DOHH2 (cell line): Measurements from ENCODE around the gene DYRK1A.

ENCODE experiments used
- H3F3A ChIP-seq: fragments of 200-600 bp; sonication (generic), shearing (Covaris generic); 2 replicates; pipeline ENCODE4 v1.6.0; 2016; ENCODE audit warnings: antibody characterized with exemption, mild to moderate bottlenecking; ENCODE audit not compliant: control insufficient read depth, insufficient read depth
- H3K27ac ChIP-seq: fragments of 200-600 bp; sonication (generic); 2 replicates; pipeline ENCODE4 v1.5.1; 2014; ENCODE audit warnings: low read depth, mild to moderate bottlenecking, low read length, moderate library complexity
- H3K27me3 ChIP-seq: fragments of 200-600 bp; sonication (generic); 2 replicates; pipeline ENCODE4 v1.6.1; 2014; ENCODE audit warnings: mild to moderate bottlenecking, low read length, mixed read lengths; ENCODE audit not compliant: control insufficient read depth
- H3K36me3 ChIP-seq: fragments of 200-600 bp; sonication (generic); 2 replicates; pipeline ENCODE4 v1.6.1; 2014; ENCODE audit warnings: mild to moderate bottlenecking, low read length, moderate library complexity, mixed read lengths; ENCODE audit not compliant: control insufficient read depth
- H3K4me1 ChIP-seq: fragments of 200-600 bp; sonication (generic); 2 replicates; pipeline ENCODE4 v1.6.1; 2014; ENCODE audit warnings: mild to moderate bottlenecking, low read length, mixed read lengths; ENCODE audit not compliant: control insufficient read depth
- H3K4me2 ChIP-seq: fragments of 200-600 bp; sonication (generic); 2 replicates; pipeline ENCODE4 v1.6.0; 2014; ENCODE audit warnings: mild to moderate bottlenecking, low read length, moderate library complexity
- H3K4me3 ChIP-seq: fragments of 200-600 bp; sonication (generic); 2 replicates; pipeline ENCODE4 v1.5.1; 2014; ENCODE audit warnings: mild to moderate bottlenecking, low read length, mixed read lengths
- H3K79me2 ChIP-seq: fragments of 200-600 bp; sonication (generic); 2 replicates; pipeline ENCODE4 v1.6.1; 2014; ENCODE audit warnings: mild to moderate bottlenecking, low read length, mixed read lengths; ENCODE audit not compliant: control insufficient read depth
- H3K9me2 ChIP-seq: fragments of 200-600 bp; sonication (generic); replicated peaks from 2 replicates; pipeline ENCODE4 v1.6.1; 2014; ENCODE audit warnings: mild to moderate bottlenecking, low read length, mixed read lengths; ENCODE audit not compliant: control insufficient read depth
- H3K9me3 ChIP-seq: fragments of 200-600 bp; sonication (generic); 2 replicates; pipeline ENCODE4 v1.6.1; 2014; ENCODE audit warnings: antibody characterized with exemption, low read length, mixed read lengths; ENCODE audit not compliant: control insufficient read depth, insufficient read depth
- H4K20me1 ChIP-seq: fragments of 200-600 bp; sonication (generic); 2 replicates; pipeline ENCODE4 v1.6.0; 2014; ENCODE audit warnings: low read depth, mild to moderate bottlenecking, antibody characterized with exemption, low read length, moderate library complexity; ENCODE audit not compliant: control insufficient read depth, insufficient read depth
- CTCF ChIP-seq: fragments of 200-600 bp; sonication (generic); IDR thresholded peaks from one replicate; pipeline ENCODE4 v1.5.1; 2014; ENCODE audit warnings: antibody characterized with exemption, mild to moderate bottlenecking, low read depth, low read length; ENCODE audit not compliant: poor library complexity, severe bottlenecking
- EZH2phosphoT487 ChIP-seq: fragments of 200-600 bp; sonication (generic); IDR thresholded peaks from 2 replicates; pipeline ENCODE4 v1.6.1; 2017; ENCODE audit warnings: borderline replicate concordance, mild to moderate bottlenecking, antibody characterized with exemption, low read length, moderate library complexity, mixed read lengths

DYRK1A gene

GRCh38 chr21:37432710-37433455 lies 66.3 kb downstream of the DYRK1A start:
- peaks cover 98% of the 10 kb centered on the region for H3K79me2 ChIP-seq
- no peak overlapping the region for H3K27ac ChIP-seq
- H3K4me1 ChIP-seq: no peaks in the 10 kb centered on the region
- no peaks in the 10 kb centered on the region for H3F3A ChIP-seq
- no peak overlapping the region for H3K4me3 ChIP-seq
- no peaks in the 10 kb centered on the region for H3K9me3 ChIP-seq
- TF ChIP-seq EZH2phosphoT487 (no peak), CTCF (no peak)
- no peaks in the 10 kb centered on the region for H3K9me2 ChIP-seq
- H3K27me3 ChIP-seq: no peaks in the 10 kb centered on the region
- H3K36me3 ChIP-seq: peaks cover 30% of the 10 kb centered on the region
- H4K20me1 ChIP-seq: peaks cover 6% of the 10 kb centered on the region; the same call in 1 of the 2 replicates
- H3K4me2 ChIP-seq: no peak overlapping the region

- Histone ChIP-seq H3K4me2 (no peak overlapping the region), H3K9me3 (no peaks in the 10 kb centered on the region), H3K4me3 (no peak overlapping the region), H3K27me3 (no peaks in the 10 kb centered on the region), H3K9me2 (no peaks in the 10 kb centered on the region), H3K36me3 (peaks cover 25% of the 10 kb centered on the region), H3K27ac (no peak overlapping the region), H3K79me2 (peaks cover 98% of the 10 kb centered on the region), H3F3A (no peaks in the 10 kb centered on the region), H3K4me1 (no peaks in the 10 kb centered on the region), H4K20me1 (peaks cover 6% of the 10 kb centered on the region; the same call in 1 of the 2 replicates)
- no peak for TF ChIP-seq EZH2phosphoT487
- no peak for TF ChIP-seq CTCF
Measured at GRCh38 chr21:37433456-37433840, 66.9 kb downstream of the DYRK1A start.

- no peaks in the 10 kb centered on the region for H3K27me3 ChIP-seq
- no peak for TF ChIP-seq CTCF
- TF ChIP-seq EZH2phosphoT487: no peak
- H3K9me3 ChIP-seq: no peaks in the 10 kb centered on the region
- H3K4me3 ChIP-seq: no peak overlapping the region
- H3K79me2 ChIP-seq: peaks cover 98% of the 10 kb centered on the region
- no peak overlapping the region for H3K4me2 ChIP-seq
- no peaks in the 10 kb centered on the region for H3K9me2 ChIP-seq
- peaks cover 9% of the 10 kb centered on the region; the same call in 1 of the 2 replicates for H4K20me1 ChIP-seq
- no peaks in the 10 kb centered on the region for H3K4me1 ChIP-seq
- H3F3A ChIP-seq: no peaks in the 10 kb centered on the region
- H3K36me3 ChIP-seq: peaks cover 10% of the 10 kb centered on the region
- H3K27ac ChIP-seq: no peak overlapping the region
Measured at GRCh38 chr21:37435120-37435519, 68.5 kb downstream of the DYRK1A start.
